OCI-LY7 (cell line): Measurements from ENCODE around the gene HOXB8.

Source experiments
- EZH2phosphoT487 ChIP-seq: fragments of 200-600 bp; sonication (generic); IDR thresholded peaks from 2 replicates; pipeline ENCODE4 v1.6.1; 2018; ENCODE audit warnings: low read depth, borderline replicate concordance, mild to moderate bottlenecking, mixed run types, antibody characterized with exemption, low read length, moderate library complexity, mixed read lengths
- TF ChIP-seq, protein P1 (sequence below): fragments of 200-600 bp; sonication (generic); conservative IDR thresholded peaks from 2 replicates; pipeline ENCODE4 v1.5.1; 2014; ENCODE audit warnings: mild to moderate bottlenecking, antibody characterized with exemption, low read length, moderate library complexity, mixed read lengths

DNA sequence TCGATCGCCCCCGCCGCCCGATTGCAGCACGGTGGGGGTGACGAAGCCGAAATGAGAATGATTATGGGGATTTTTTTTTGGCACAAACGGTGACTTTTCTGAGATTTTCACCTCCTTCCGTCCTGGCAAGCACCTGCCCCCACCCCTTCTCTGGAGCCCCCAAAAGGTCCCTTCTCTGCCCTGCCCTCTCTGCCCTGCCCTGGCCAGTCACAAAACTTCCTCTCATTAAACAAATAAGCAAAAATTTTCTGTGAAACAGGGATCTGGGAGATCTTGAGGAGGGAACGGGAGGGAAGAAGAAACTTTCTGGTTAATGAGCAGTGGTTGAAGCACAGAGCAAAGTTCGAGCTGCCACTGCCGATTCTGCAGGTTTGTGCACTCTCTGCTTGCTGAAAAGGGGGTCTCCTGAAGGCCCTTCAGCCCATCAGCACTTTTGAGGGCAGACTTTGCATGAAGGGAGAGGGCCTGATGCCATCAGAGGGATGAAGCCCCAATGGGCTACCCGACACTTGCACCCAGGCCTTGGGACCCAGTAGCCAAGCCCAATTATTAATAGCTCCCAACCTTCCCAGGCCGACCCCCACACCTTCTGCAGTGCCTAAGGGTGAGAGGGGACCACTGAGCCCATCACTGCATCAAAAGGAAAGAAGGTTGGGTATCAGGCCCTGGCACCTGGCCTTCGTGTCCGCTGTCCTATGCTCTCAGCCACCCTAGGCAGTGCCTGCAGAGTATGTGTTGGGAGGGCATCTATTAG lies 1.0 kb upstream of the HOXB8 start:
- TF ChIP-seq, protein P1, sequence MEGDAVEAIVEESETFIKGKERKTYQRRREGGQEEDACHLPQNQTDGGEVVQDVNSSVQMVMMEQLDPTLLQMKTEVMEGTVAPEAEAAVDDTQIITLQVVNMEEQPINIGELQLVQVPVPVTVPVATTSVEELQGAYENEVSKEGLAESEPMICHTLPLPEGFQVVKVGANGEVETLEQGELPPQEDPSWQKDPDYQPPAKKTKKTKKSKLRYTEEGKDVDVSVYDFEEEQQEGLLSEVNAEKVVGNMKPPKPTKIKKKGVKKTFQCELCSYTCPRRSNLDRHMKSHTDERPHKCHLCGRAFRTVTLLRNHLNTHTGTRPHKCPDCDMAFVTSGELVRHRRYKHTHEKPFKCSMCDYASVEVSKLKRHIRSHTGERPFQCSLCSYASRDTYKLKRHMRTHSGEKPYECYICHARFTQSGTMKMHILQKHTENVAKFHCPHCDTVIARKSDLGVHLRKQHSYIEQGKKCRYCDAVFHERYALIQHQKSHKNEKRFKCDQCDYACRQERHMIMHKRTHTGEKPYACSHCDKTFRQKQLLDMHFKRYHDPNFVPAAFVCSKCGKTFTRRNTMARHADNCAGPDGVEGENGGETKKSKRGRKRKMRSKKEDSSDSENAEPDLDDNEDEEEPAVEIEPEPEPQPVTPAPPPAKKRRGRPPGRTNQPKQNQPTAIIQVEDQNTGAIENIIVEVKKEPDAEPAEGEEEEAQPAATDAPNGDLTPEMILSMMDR, result no peak
- no peak for TF ChIP-seq EZH2phosphoT487
